ENCODE measurements around the gene ADPRHL1.
"Not testable (repeated sequence)": the region's sequence is repeated elsewhere in the genome, so short reads cannot be mapped to it uniquely, and the experiment has no call there.

The ADPRHL1 gene

DNA sequence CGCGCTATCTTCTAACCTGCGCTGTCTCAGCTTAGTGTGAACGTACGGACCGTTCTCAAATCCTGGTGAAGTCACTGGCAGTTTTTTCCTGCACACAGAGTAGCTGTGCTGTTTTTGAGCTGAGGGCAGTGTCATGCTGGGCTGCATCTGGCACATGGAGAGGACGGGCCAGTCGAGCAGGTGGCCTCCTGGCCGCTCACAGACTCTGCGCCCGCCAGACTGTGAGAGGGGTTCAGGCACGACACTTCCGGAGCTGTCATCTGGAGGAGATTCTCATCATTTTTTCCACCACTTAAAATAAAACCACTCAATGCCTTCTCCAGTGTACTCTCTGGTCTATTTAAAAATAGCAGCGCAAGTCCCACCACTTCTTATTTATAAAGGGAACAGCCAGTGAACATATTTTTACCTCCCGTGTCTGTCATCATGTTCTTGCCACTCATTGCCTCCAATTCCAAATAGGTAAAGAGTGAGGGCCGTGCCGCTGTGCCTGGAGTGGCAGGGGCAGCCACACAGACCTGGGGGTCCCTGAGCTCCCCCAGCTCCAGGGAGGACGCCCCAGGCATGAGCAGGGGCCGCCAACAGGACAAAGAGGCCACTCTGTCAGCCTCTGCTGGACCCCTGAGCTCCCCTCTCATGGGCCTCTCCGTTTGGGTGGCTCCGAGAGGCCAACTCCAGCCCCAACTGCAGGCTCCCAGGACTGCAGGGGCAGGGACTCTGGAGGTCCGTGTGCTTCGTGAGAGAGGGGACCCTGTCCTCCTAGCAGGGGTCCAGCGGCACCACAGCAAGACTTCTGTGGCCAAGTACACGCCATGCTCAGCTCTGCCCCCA, 52.5 kb downstream of the ADPRHL1 start:
- FAIRE-seq (no peak), DNase-seq (ENCODE audit: insufficient read length, low spot score) (no peak)
- TF ChIP-seq POU2F2 (IDR thresholded peaks at IDR 0.05; ENCODE audit: low read depth, low read length) (no peak), TAF1 (IDR thresholded peaks at IDR 0.05; ENCODE audit: low read depth, low read length) (no peak), PAX5 (IDR thresholded peaks at IDR 0.05; ENCODE audit: insufficient read depth, low read length, severe bottlenecking) (no peak), SPI1 (IDR thresholded peaks at IDR 0.05; ENCODE audit: low read depth, low read length) (no peak), POLR2A (IDR thresholded peaks at IDR 0.05; ENCODE audit: low read depth, low read length) (no peak), POLR2AphosphoS5 (IDR thresholded peaks at IDR 0.05; ENCODE audit: low read depth, low read length) (no peak)

DNA sequence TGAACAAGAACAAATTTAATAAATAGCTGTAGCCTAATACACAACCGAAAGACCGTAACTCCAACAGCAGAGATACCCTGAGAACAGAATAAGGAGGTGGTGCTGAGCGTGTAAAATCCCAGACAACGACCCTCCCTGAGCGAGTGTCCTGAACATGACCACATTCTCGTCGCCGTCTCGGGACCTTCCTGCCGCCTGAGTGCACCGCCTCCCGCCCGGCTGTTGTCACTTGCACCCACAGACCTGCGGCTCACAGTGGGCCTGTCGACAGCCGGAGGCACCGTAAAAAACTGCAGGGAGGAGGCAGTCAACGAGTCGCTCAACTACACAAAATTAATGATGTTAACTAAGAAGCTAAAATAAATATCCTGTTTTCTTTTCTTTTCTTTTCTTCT, 53.5 kb downstream of the ADPRHL1 start:
- TF ChIP-seq POLR2AphosphoS5 (IDR thresholded peaks at IDR 0.05; ENCODE audit: low read depth, low read length): no peak
- no peak for TF ChIP-seq SPI1 (IDR thresholded peaks at IDR 0.05; ENCODE audit: low read depth, low read length)
- no peak for TF ChIP-seq PAX5 (IDR thresholded peaks at IDR 0.05; ENCODE audit: insufficient read depth, low read length, severe bottlenecking)
- TF ChIP-seq POLR2A (IDR thresholded peaks at IDR 0.05; ENCODE audit: low read depth, low read length): no peak
- TF ChIP-seq TAF1 (IDR thresholded peaks at IDR 0.05; ENCODE audit: low read depth, low read length): no peak
- no peak for TF ChIP-seq POU2F2 (IDR thresholded peaks at IDR 0.05; ENCODE audit: low read depth, low read length)
- no peak for DNase-seq (ENCODE audit: insufficient read length, low spot score)
- no peak for FAIRE-seq

DNA sequence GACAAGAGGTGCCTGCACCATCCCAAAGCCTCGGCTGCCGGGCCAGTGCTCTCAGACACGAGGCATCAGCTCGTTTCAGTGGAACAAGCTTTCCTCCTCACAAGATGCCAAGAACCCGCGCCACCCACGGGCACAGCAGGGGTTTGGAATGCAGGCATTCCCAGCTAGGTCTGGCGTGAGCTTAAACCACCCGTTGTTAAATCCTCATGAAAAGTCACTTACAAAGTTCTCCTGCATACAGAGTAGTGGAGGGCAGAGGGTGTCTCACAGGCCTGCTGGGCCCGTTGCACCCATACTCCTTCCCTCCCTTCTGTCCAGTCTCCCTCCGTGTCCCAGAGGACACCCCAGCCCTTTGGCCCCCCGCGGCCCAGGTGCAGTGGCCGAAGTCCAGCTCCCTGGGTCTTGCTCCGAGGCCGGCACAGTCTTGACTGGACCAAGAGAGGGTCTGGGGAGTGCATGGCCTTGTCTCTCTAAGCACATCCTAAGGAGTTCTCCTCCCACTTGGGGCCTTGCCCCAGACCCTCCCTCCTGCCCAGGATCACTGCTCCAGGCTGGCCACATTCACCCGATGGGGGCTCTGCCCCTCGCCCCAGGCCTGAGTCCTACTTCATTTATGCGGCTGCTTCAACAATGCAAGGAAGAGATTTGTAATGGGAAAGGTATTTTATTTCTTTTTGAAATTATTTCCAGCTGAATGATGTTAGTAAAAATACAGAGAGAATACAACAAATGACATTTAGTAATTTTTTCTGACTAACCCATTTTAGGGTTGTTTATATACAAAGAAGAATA, 54.1 kb downstream of the ADPRHL1 start:
- DNase-seq (ENCODE audit: insufficient read length, low spot score): no peak
- TF ChIP-seq TAF1 (IDR thresholded peaks at IDR 0.05; ENCODE audit: low read depth, low read length): no peak
- FAIRE-seq: no peak

DNA sequence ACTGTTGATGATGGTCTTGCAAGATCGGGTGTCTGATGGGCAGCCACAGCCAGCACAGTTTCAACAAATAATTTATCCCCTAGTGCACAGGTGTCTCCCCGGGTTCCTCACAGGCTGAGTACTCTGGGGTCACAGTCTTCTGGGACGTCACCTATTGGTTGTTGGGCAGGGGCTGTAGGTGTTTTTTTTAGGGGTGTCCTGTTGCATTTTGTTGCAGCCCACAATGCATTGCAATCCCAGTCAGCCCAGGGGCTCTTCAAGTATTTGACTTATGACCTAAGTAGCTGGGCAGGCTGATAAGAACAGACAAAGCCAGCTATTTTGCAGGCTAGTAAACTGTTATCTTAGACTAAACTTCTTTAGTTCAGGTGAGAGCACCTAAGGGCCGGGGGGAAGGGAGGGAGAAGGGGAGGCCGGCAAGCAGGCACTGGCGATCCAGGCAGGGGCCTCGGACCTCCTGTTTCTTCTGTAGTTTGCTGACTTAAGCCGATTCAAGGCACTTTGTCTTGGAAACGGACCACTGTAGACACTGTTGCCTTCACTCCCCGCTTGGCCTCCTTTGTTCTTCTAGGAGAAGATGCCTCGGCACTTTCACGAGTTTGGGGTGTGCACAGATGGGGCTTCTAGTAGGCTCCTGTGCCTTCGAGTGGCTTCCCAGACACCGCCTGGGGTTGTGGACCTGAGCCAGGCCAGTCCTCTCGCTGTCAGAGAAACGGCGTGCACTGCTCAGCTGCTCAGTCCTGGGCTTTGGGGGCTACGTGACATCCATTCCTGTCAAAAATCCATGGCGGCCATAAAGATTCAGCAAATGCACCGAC, 55.5 kb downstream of the ADPRHL1 start:
- FAIRE-seq (no peak), DNase-seq (ENCODE audit: insufficient read length, low spot score) (no peak)
- no peak for TF ChIP-seq SPI1 (IDR thresholded peaks at IDR 0.05; ENCODE audit: low read depth, low read length)
- TF ChIP-seq POLR2AphosphoS5 (IDR thresholded peaks at IDR 0.05; ENCODE audit: low read depth, low read length): no peak
- TF ChIP-seq PAX5 (IDR thresholded peaks at IDR 0.05; ENCODE audit: insufficient read depth, low read length, severe bottlenecking): no peak
- TF ChIP-seq POLR2A (IDR thresholded peaks at IDR 0.05; ENCODE audit: low read depth, low read length): no peak
- TF ChIP-seq POU2F2 (IDR thresholded peaks at IDR 0.05; ENCODE audit: low read depth, low read length): no peak
- TF ChIP-seq TAF1 (IDR thresholded peaks at IDR 0.05; ENCODE audit: low read depth, low read length): no peak

DNA sequence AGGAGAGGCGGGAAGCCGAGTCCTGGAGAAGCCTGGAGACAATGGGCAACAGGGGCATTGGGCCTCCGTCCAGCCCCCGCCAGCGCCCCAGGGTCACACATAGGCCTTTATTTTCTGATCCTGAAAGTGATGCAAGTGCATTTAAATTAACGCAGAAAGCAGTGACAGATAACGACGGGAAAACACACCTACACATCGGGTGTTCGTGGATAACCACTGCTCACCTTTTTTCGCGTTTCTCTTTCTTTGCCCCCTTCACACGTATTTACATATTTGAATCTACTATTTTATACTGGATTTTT, 59.0 kb downstream of the ADPRHL1 start:
- FAIRE-seq: no peak
- TF ChIP-seq POU2F2 (IDR thresholded peaks at IDR 0.05; ENCODE audit: low read depth, low read length): no peak
- TF ChIP-seq TAF1 (IDR thresholded peaks at IDR 0.05; ENCODE audit: low read depth, low read length): no peak
- TF ChIP-seq POLR2AphosphoS5 (IDR thresholded peaks at IDR 0.05; ENCODE audit: low read depth, low read length): no peak
- no peak for TF ChIP-seq POLR2A (IDR thresholded peaks at IDR 0.05; ENCODE audit: low read depth, low read length)
- TF ChIP-seq PAX5 (IDR thresholded peaks at IDR 0.05; ENCODE audit: insufficient read depth, low read length, severe bottlenecking): no peak
- no peak for TF ChIP-seq SPI1 (IDR thresholded peaks at IDR 0.05; ENCODE audit: low read depth, low read length)
- no peak for DNase-seq (ENCODE audit: insufficient read length, low spot score)

DNA sequence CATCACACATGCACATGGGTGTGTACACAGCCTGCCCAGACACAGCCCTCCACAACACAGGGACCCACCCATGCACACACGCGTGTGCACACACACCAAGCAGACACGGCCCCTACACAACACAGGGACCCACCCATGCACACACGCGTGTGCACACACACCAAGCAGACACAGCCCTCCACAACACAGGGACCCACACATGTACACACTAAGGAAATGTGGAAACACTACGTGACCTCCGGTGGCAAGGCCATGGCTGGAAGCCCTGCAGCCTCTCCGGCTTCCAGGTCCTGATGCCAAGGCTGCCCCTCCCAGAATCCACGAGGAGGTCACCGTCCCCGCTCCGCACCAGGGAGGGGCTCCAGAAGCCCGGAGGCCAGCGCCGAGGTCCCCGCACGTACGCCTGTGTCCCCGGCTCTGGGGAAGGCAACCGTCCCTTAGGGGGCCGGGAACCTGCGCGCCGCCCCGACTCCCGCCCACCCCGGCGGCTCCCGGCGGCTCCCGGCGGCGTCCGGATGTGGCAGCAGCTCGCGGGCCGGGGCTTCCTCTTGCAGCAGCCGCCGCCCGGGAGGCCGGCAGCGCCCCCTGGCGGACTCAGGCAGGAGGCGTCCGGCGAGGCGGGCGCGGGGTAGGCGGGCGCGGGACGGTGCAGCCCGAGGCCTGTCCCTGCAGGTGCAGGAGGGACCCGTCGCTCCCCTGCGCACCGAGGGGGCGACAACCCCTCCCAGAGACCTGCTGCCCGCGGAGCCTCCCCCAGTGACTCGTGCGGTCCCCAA, 59.5 kb downstream of the ADPRHL1 start:
- peak; percentile 94 for FAIRE-seq
- no peak for TF ChIP-seq POU2F2 (IDR thresholded peaks at IDR 0.05; ENCODE audit: low read depth, low read length)
- no peak for TF ChIP-seq POLR2AphosphoS5 (IDR thresholded peaks at IDR 0.05; ENCODE audit: low read depth, low read length)
- no peak for TF ChIP-seq TAF1 (IDR thresholded peaks at IDR 0.05; ENCODE audit: low read depth, low read length)
- no peak for TF ChIP-seq SPI1 (IDR thresholded peaks at IDR 0.05; ENCODE audit: low read depth, low read length)
- no peak for TF ChIP-seq PAX5 (IDR thresholded peaks at IDR 0.05; ENCODE audit: insufficient read depth, low read length, severe bottlenecking)
- TF ChIP-seq POLR2A (IDR thresholded peaks at IDR 0.05; ENCODE audit: low read depth, low read length): no peak
- DNase-seq (ENCODE audit: insufficient read length, low spot score): peak; percentile 98

DNA sequence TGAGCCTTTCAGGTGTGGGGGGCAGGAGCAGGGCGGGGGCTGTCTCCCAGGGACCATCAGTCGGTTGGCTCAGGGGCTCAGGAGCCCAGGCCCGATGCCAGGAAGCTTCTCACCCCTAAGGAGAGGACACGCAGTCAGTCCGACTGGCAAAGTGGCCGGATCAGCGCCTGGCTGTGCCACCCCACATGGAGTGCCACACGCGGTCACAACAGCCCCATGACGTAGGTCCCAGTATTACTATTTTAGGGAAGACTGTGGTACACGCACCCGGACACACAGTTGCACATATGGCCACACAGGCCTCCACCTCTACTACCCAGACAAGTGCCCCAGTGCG, 60.1 kb downstream of the ADPRHL1 start:
- no peak for DNase-seq (ENCODE audit: insufficient read length, low spot score)
- no peak for FAIRE-seq
- TF ChIP-seq PAX5 (IDR thresholded peaks at IDR 0.05; ENCODE audit: insufficient read depth, low read length, severe bottlenecking) (no peak), POLR2A (IDR thresholded peaks at IDR 0.05; ENCODE audit: low read depth, low read length) (no peak), POU2F2 (IDR thresholded peaks at IDR 0.05; ENCODE audit: low read depth, low read length) (no peak), SPI1 (IDR thresholded peaks at IDR 0.05; ENCODE audit: low read depth, low read length) (no peak), POLR2AphosphoS5 (IDR thresholded peaks at IDR 0.05; ENCODE audit: low read depth, low read length) (no peak), TAF1 (IDR thresholded peaks at IDR 0.05; ENCODE audit: low read depth, low read length) (no peak)

DNA sequence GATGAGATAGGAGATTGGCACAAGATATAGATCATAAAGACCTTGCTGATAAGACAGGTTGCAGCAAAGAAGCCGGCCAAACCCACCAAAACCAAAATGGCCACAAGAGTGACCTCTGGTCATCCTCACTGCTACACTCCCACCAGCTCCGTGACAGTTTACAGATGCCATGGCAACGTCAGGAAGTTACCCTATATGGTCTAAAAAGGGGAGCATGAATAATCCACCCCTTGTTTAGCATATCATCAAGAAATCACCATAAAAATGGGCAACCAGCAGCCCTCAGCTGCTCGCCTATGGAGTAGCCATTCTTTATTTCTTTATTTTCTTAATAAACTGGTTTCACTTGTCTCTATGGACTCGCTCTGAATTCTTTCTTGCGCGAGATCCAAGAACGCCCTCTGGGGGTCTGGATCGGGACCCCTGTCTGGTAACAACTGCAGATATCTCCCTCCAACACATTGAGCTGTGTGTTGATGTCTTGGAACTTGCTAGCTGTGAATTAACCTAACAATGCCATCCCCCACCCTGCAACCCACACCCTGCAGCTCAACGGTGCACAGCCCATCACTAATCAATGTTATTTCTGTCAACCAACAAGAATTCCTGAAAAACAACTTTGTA, 62.3 kb downstream of the ADPRHL1 start:
- TF ChIP-seq PAX5 (IDR thresholded peaks at IDR 0.05; ENCODE audit: insufficient read depth, low read length, severe bottlenecking) (no peak), POLR2AphosphoS5 (IDR thresholded peaks at IDR 0.05; ENCODE audit: low read depth, low read length) (no peak), SPI1 (IDR thresholded peaks at IDR 0.05; ENCODE audit: low read depth, low read length) (no peak), POU2F2 (IDR thresholded peaks at IDR 0.05; ENCODE audit: low read depth, low read length) (no peak), POLR2A (IDR thresholded peaks at IDR 0.05; ENCODE audit: low read depth, low read length) (no peak), TAF1 (IDR thresholded peaks at IDR 0.05; ENCODE audit: low read depth, low read length) (no peak)
- FAIRE-seq: no peak
- no peak for DNase-seq (ENCODE audit: insufficient read length, low spot score)

DNA sequence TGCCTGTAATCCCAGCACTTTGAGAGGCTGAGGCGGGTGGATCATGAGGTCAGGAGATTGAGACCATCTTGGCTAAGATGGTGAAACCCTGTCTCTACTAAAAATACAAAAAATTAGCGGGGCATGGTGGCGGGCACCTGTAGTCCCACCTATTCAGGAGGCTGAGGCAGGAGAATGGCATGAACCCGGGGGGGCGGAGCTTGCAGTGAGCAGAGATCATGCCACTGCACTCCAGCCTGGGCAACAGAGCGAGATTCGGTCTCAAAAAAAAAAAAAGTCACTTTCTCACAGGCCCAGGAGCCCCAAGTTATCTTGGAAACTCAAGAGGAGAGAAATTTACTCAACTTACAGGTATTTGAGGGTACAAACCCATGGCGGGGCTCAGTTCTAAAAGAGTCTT, 63.7 kb downstream of the ADPRHL1 start:
- DNase-seq (ENCODE audit: insufficient read length, low spot score); FAIRE-seq: not testable (repeated sequence)
